Activated T-helper 1 cell treated with anti-CD3 and anti-CD28 coated beads, Interleukin-12 subunit alpha, Interleukin-12 subunit beta, Interleukin-2, Interleukin-4 antibody, amounts not matched to agents 30 ng/mL and 10 ng/mL and 1 ng/mL, durations not matched to agents 14 hours and 24 hours and 36 hours (primary cell): Measurements from ENCODE around the gene ARFGAP1. TPM values are rescaled to one million over a fixed set of nuclear protein-coding genes. Genes with fewer than 3 reads are reported as not detected.

ENCODE experiments used
- DNase-seq: peaks from one replicate; pipeline ENCODE4 v3.0.0; 2021; ENCODE audit warnings: low spot score
- H3K27ac Mint-ChIP-seq: one replicate; pipeline ENCODE4 v1.8.0; 2021; ENCODE audit warnings: mild to moderate bottlenecking, mixed read lengths
- H3K27me3 Mint-ChIP-seq: one replicate; pipeline ENCODE4 v1.8.0; 2022; ENCODE audit warnings: mild to moderate bottlenecking, moderate library complexity, mixed read lengths; ENCODE audit not compliant: insufficient read depth
- H3K36me3 Mint-ChIP-seq: one replicate; pipeline ENCODE4 v1.8.0; 2021; ENCODE audit warnings: low read depth, mixed read lengths
- H3K4me1 Mint-ChIP-seq: one replicate; pipeline ENCODE4 v1.8.0; 2021; ENCODE audit warnings: low read depth, mixed read lengths
- H3K4me3 Mint-ChIP-seq: one replicate; pipeline ENCODE4 v1.8.0; 2021; ENCODE audit warnings: mild to moderate bottlenecking, moderate library complexity, mixed read lengths
- H3K9me3 Mint-ChIP-seq: one replicate; pipeline ENCODE4 v1.8.0; 2021; ENCODE audit warnings: mixed read lengths
- intact Hi-C: fragments of 100-400 bp; cut with micrococcal nuclease; formaldehyde crosslinking; loops from one replicate; pipeline ENCODE4 v1.15.1; 2024
- total RNA-seq: library from RNA; stranded (reverse); gene quantifications from 2 replicates; pipeline ENCODE4 v1.2.3, GENCODE V29; 2022

The ARFGAP1 gene
- total RNA-seq, 1 donor from 2014 or later, result 107 TPM

- Mint-ChIP-seq H3K4me3 (no peak overlapping the region), H3K36me3 (no peaks in the 10 kb centered on the region), H3K27ac (no peak overlapping the region), H3K27me3 (peaks cover 34% of the 10 kb centered on the region), H3K4me1 (no peaks in the 10 kb centered on the region), H3K9me3 (no peaks in the 10 kb centered on the region)
- DNase-seq, result no peak
- intact Hi-C loops, result no loop called here
Measured at GRCh38 chr20:63256954-63257353, 15.7 kb upstream of the ARFGAP1 start.

- H3K27me3 Mint-ChIP-seq, result peaks cover 33% of the 10 kb centered on the region
- H3K4me3 Mint-ChIP-seq, result no peak overlapping the region
- H3K4me1 Mint-ChIP-seq, result no peaks in the 10 kb centered on the region
- DNase-seq, result no peak
- no peak overlapping the region for H3K27ac Mint-ChIP-seq
- H3K9me3 Mint-ChIP-seq, result no peaks in the 10 kb centered on the region
- intact Hi-C loops, result no loop called here
- H3K36me3 Mint-ChIP-seq, result no peaks in the 10 kb centered on the region
Measured at GRCh38 chr20:63257629-63258028, 15.0 kb upstream of the ARFGAP1 start.

GRCh38 chr20:63258781-63259180, 13.8 kb upstream of the ARFGAP1 start:
- no peak for DNase-seq
- intact Hi-C loops, result no loop called here
- Mint-ChIP-seq H3K9me3 (no peaks in the 10 kb centered on the region), H3K27ac (no peak overlapping the region), H3K4me1 (no peaks in the 10 kb centered on the region), H3K36me3 (no peaks in the 10 kb centered on the region), H3K27me3 (peaks cover 26% of the 10 kb centered on the region), H3K4me3 (no peak overlapping the region)

- intact Hi-C loops, result no loop called here
- Mint-ChIP-seq H3K4me3 (no peak overlapping the region), H3K9me3 (no peaks in the 10 kb centered on the region), H3K27ac (no peak overlapping the region), H3K27me3 (peaks cover 23% of the 10 kb centered on the region), H3K36me3 (no peaks in the 10 kb centered on the region), H3K4me1 (no peaks in the 10 kb centered on the region)
- no peak for DNase-seq
Measured at GRCh38 chr20:63259734-63260460, 12.7 kb upstream of the ARFGAP1 start.

- H3K27ac Mint-ChIP-seq, result no peak overlapping the region
- H3K9me3 Mint-ChIP-seq, result no peaks in the 10 kb centered on the region
- H3K27me3 Mint-ChIP-seq, result peaks cover 17% of the 10 kb centered on the region
- H3K36me3 Mint-ChIP-seq, result no peaks in the 10 kb centered on the region
- no peak overlapping the region for H3K4me3 Mint-ChIP-seq
- DNase-seq, result no peak
- no peaks in the 10 kb centered on the region for H3K4me1 Mint-ChIP-seq
- intact Hi-C loops, result no loop called here
Measured at GRCh38 chr20:63260521-63260920, 12.1 kb upstream of the ARFGAP1 start.

GRCh38 chr20:63261060-63261794, 11.4 kb upstream of the ARFGAP1 start:
- H3K4me3 Mint-ChIP-seq, result no peak overlapping the region
- peaks cover 10% of the 10 kb centered on the region for H3K27me3 Mint-ChIP-seq
- H3K27ac Mint-ChIP-seq, result no peak overlapping the region
- no peaks in the 10 kb centered on the region for H3K9me3 Mint-ChIP-seq
- no peak for DNase-seq
- intact Hi-C loops, result no loop called here
- H3K4me1 Mint-ChIP-seq, result no peaks in the 10 kb centered on the region
- no peaks in the 10 kb centered on the region for H3K36me3 Mint-ChIP-seq

- H3K9me3 Mint-ChIP-seq, result no peaks in the 10 kb centered on the region
- DNase-seq, result no peak
- peaks cover 10% of the 10 kb centered on the region for H3K27me3 Mint-ChIP-seq
- H3K4me3 Mint-ChIP-seq, result no peak overlapping the region
- H3K36me3 Mint-ChIP-seq, result no peaks in the 10 kb centered on the region
- no peak overlapping the region for H3K27ac Mint-ChIP-seq
- no peaks in the 10 kb centered on the region for H3K4me1 Mint-ChIP-seq
- intact Hi-C loops, result no loop called here
Measured at GRCh38 chr20:63261795-63262528, 10.7 kb upstream of the ARFGAP1 start.

- H3K4me1 Mint-ChIP-seq, result no peaks in the 10 kb centered on the region
- intact Hi-C loops, result no loop called here
- peaks cover 8% of the 10 kb centered on the region for H3K27me3 Mint-ChIP-seq
- no peak for DNase-seq
- H3K9me3 Mint-ChIP-seq, result no peaks in the 10 kb centered on the region
- H3K27ac Mint-ChIP-seq, result no peak overlapping the region
- no peak overlapping the region for H3K4me3 Mint-ChIP-seq
- no peaks in the 10 kb centered on the region for H3K36me3 Mint-ChIP-seq
Measured at GRCh38 chr20:63262836-63263235, 9.8 kb upstream of the ARFGAP1 start.

GRCh38 chr20:63264000-63264399, 8.6 kb upstream of the ARFGAP1 start:
- H3K4me1 Mint-ChIP-seq, result no peaks in the 10 kb centered on the region
- H3K27me3 Mint-ChIP-seq, result peaks cover 6% of the 10 kb centered on the region
- intact Hi-C loops, result no loop called here
- no peaks in the 10 kb centered on the region for H3K9me3 Mint-ChIP-seq
- no peaks in the 10 kb centered on the region for H3K36me3 Mint-ChIP-seq
- no peak overlapping the region for H3K27ac Mint-ChIP-seq
- no peak overlapping the region for H3K4me3 Mint-ChIP-seq
- no peak for DNase-seq

GRCh38 chr20:63264519-63264918, 8.1 kb upstream of the ARFGAP1 start:
- Mint-ChIP-seq H3K27me3 (peaks cover 4% of the 10 kb centered on the region), H3K27ac (no peak overlapping the region), H3K4me1 (no peaks in the 10 kb centered on the region), H3K36me3 (no peaks in the 10 kb centered on the region), H3K4me3 (no peak overlapping the region), H3K9me3 (no peaks in the 10 kb centered on the region)
- intact Hi-C loops, result no loop called here
- no peak for DNase-seq

- H3K27me3 Mint-ChIP-seq, result peaks cover 6% of the 10 kb centered on the region
- H3K36me3 Mint-ChIP-seq, result no peaks in the 10 kb centered on the region
- intact Hi-C loops, result no loop called here
- DNase-seq, result no peak
- no peak overlapping the region for H3K27ac Mint-ChIP-seq
- no peaks in the 10 kb centered on the region for H3K4me1 Mint-ChIP-seq
- H3K9me3 Mint-ChIP-seq, result no peaks in the 10 kb centered on the region
- H3K4me3 Mint-ChIP-seq, result no peak overlapping the region
Measured at GRCh38 chr20:63265891-63266515, 6.6 kb upstream of the ARFGAP1 start.

GRCh38 chr20:63267691-63268090, 4.9 kb upstream of the ARFGAP1 start:
- Mint-ChIP-seq H3K9me3 (no peaks in the 10 kb centered on the region), H3K4me3 (no peak overlapping the region), H3K4me1 (peaks cover 7% of the 10 kb centered on the region), H3K27ac (no peak overlapping the region), H3K36me3 (no peaks in the 10 kb centered on the region), H3K27me3 (peaks cover 4% of the 10 kb centered on the region)
- intact Hi-C loops, result no loop called here
- DNase-seq, result no peak

- Mint-ChIP-seq H3K9me3 (no peaks in the 10 kb centered on the region), H3K36me3 (no peaks in the 10 kb centered on the region), H3K27me3 (peaks cover 4% of the 10 kb centered on the region), H3K4me1 (peaks cover 7% of the 10 kb centered on the region), H3K27ac (no peak overlapping the region), H3K4me3 (no peak overlapping the region)
- intact Hi-C loops, result no loop called here
- DNase-seq, result no peak
Measured at GRCh38 chr20:63268256-63268655, 4.4 kb upstream of the ARFGAP1 start.
